H9 (cell line): ENCODE data around the gene TMUB2. TPM values are rescaled to one million over a fixed set of nuclear protein-coding genes. Genes with fewer than 3 reads are reported as not detected.

Experiments used
- DNase-seq: peaks from one replicate; pipeline ENCODE4 v3.0.0-alpha.2; 2017
- H2AFZ ChIP-seq: one replicate; pipeline ENCODE4 v1.6.1; 2013; ENCODE audit warnings: mild to moderate bottlenecking, low read length, control low read depth, moderate library complexity
- H2AK5ac ChIP-seq: 2 replicates; pipeline ENCODE4 v1.6.1; 2013; ENCODE audit warnings: low read length, control low read depth, mixed read lengths; ENCODE audit not compliant: insufficient read length
- H2BK120ac ChIP-seq: one replicate; pipeline ENCODE4 v1.6.1; 2013; ENCODE audit warnings: low read depth, mild to moderate bottlenecking, low read length, control low read depth, inconsistent platforms; ENCODE audit not compliant: poor library complexity, severe bottlenecking
- H2BK12ac ChIP-seq: 2 replicates; pipeline ENCODE4 v1.6.1; 2013; ENCODE audit warnings: low read length, control low read depth, mixed read lengths, low read depth; ENCODE audit not compliant: insufficient read length
- H2BK15ac ChIP-seq: 2 replicates; pipeline ENCODE4 v1.6.1; 2013; ENCODE audit warnings: low read depth, low read length, control low read depth
- H2BK20ac ChIP-seq: one replicate; pipeline ENCODE4 v1.6.1; 2013; ENCODE audit warnings: low read depth, mild to moderate bottlenecking, low read length, control low read depth, inconsistent platforms; ENCODE audit not compliant: poor library complexity, severe bottlenecking
- H2BK5ac ChIP-seq: 2 replicates; pipeline ENCODE4 v1.6.1; 2013; ENCODE audit warnings: low read length, control low read depth, mixed read lengths; ENCODE audit not compliant: insufficient read length
- H3K14ac ChIP-seq: 2 replicates; pipeline ENCODE4 v1.6.1; 2013; ENCODE audit warnings: low read length, control low read depth; ENCODE audit not compliant: insufficient read depth
- H3K18ac ChIP-seq: 2 replicates; pipeline ENCODE4 v1.6.1; 2013; ENCODE audit warnings: low read depth, mild to moderate bottlenecking, mixed read lengths, low read length, control low read depth; ENCODE audit not compliant: insufficient read length
- H3K23ac ChIP-seq: 2 replicates; pipeline ENCODE4 v1.6.1; 2013; ENCODE audit warnings: low read length, control low read depth, mixed read lengths, low read depth; ENCODE audit not compliant: insufficient read length
- H3K23me2 ChIP-seq: 2 replicates; pipeline ENCODE4 v1.6.1; 2013; ENCODE audit warnings: low read depth, mild to moderate bottlenecking, mixed read lengths, low read length, control low read depth; ENCODE audit not compliant: insufficient read length, poor library complexity, severe bottlenecking
- H3K27ac ChIP-seq: 2 replicates; pipeline ENCODE4 v1.5.1; 2013; ENCODE audit warnings: low read length, control low read depth, mixed read lengths, low read depth; ENCODE audit not compliant: insufficient read length
- H3K27me3 ChIP-seq: 2 replicates; pipeline ENCODE4 v1.6.1; 2013; ENCODE audit warnings: low read length, control low read depth, inconsistent platforms; ENCODE audit not compliant: insufficient read depth
- H3K4ac ChIP-seq: 2 replicates; pipeline ENCODE4 v1.6.1; 2013; ENCODE audit warnings: low read depth, mild to moderate bottlenecking, control low read depth, inconsistent platforms, low read length, moderate library complexity
- H3K4me1 ChIP-seq: 2 replicates; pipeline ENCODE4 v1.6.1; 2013; ENCODE audit warnings: low read length, control low read depth, inconsistent platforms; ENCODE audit not compliant: insufficient read depth
- H3K4me2 ChIP-seq: 2 replicates; pipeline ENCODE4 v1.6.1; 2013; ENCODE audit warnings: low read length, control low read depth, mixed read lengths; ENCODE audit not compliant: insufficient read length, insufficient read depth
- H3K56ac ChIP-seq: 2 replicates; pipeline ENCODE4 v1.6.1; 2013; ENCODE audit warnings: low read depth, mild to moderate bottlenecking, mixed read lengths, low read length, control low read depth; ENCODE audit not compliant: insufficient read length
- H3K79me1 ChIP-seq: 2 replicates; pipeline ENCODE4 v1.6.1; 2013; ENCODE audit warnings: low read depth, mild to moderate bottlenecking, moderate library complexity, low read length, control low read depth, inconsistent platforms; ENCODE audit not compliant: insufficient read depth, poor library complexity, severe bottlenecking
- H3K79me2 ChIP-seq: 2 replicates; pipeline ENCODE4 v1.6.1; 2013; ENCODE audit warnings: low read length, control low read depth, inconsistent platforms; ENCODE audit not compliant: insufficient read depth
- H3K9ac ChIP-seq: 2 replicates; pipeline ENCODE4 v1.6.1; 2013; ENCODE audit warnings: low read length, control low read depth, mixed read lengths; ENCODE audit not compliant: insufficient read length; ENCODE audit errors: extremely low read depth
- H3K9me3 ChIP-seq: one replicate; pipeline ENCODE4 v1.6.1; 2013; ENCODE audit warnings: low read depth, low read length, inconsistent platforms; ENCODE audit not compliant: control insufficient read depth
- H3T11ph ChIP-seq: one replicate; pipeline ENCODE4 v1.6.1; 2013; ENCODE audit warnings: mild to moderate bottlenecking, low read length, control low read depth, inconsistent platforms
- H4K20me1 ChIP-seq: one replicate; pipeline ENCODE4 v1.6.1; 2013; ENCODE audit not compliant: control insufficient read depth, insufficient read length, insufficient read depth
- H4K5ac ChIP-seq: 2 replicates; pipeline ENCODE4 v1.6.1; 2013; ENCODE audit warnings: low read depth, mild to moderate bottlenecking, mixed read lengths, low read length, control low read depth; ENCODE audit not compliant: insufficient read length
- H4K8ac ChIP-seq: replicated peaks from 2 replicates; pipeline ENCODE4 v1.6.1; 2013; ENCODE audit warnings: low read length, control low read depth, mixed read lengths, low read depth; ENCODE audit not compliant: insufficient read length
- H4K91ac ChIP-seq: 2 replicates; pipeline ENCODE4 v1.6.1; 2013; ENCODE audit warnings: low read depth, mild to moderate bottlenecking, moderate library complexity, mixed read lengths, low read length, control low read depth; ENCODE audit not compliant: insufficient read length
- H3K27ac Mint-ChIP-seq, 3 experiments: 2 replicates in 2 of 3; 3 replicates in 1 of 3; pipeline ENCODE4 v1.8.0; 2020 to 2021; ENCODE audit warnings: mixed read lengths in 3 of 3, mild to moderate bottlenecking in 1 of 3, moderate library complexity in 1 of 3
- H3K27me3 Mint-ChIP-seq: 2 replicates; pipeline ENCODE4 v1.8.0; 2021; ENCODE audit warnings: low read depth, mild to moderate bottlenecking, moderate library complexity, mixed read lengths
- H3K36me3 Mint-ChIP-seq, 3 experiments: 2 replicates in 2 of 3; 3 replicates in 1 of 3; pipeline ENCODE4 v1.8.0; 2020 to 2021; ENCODE audit warnings: low read depth in 3 of 3, mixed read lengths in 3 of 3; ENCODE audit not compliant: insufficient read depth in 1 of 3
- H3K4me1 Mint-ChIP-seq, 2 experiments: 2 replicates each; pipeline ENCODE4 v1.8.0; 2020; ENCODE audit warnings: mixed read lengths in 2 of 2
- H3K4me3 Mint-ChIP-seq, 2 experiments: 2 replicates in 1 of 2; 3 replicates in 1 of 2; pipeline ENCODE4 v1.8.0; 2020 to 2021; ENCODE audit warnings: mild to moderate bottlenecking in 2 of 2, mixed read lengths in 2 of 2, moderate library complexity in 1 of 2
- H3K9me3 Mint-ChIP-seq, 2 experiments: 2 replicates in 1 of 2; 3 replicates in 1 of 2; pipeline ENCODE4 v1.8.0; 2020; ENCODE audit warnings: mild to moderate bottlenecking in 2 of 2, mixed read lengths in 2 of 2, moderate library complexity in 1 of 2
- WGBS: extraction: QIAGEN DNeasy Blood & Tissue Kit; methylation state at CpG from one replicate; pipeline ENCODE4 v1.1.7; 2013; ENCODE audit warnings: missing lambda C conversion rate, low lambda C conversion rate, mixed read lengths; ENCODE audit not compliant: insufficient read length; ENCODE audit errors: extremely low coverage; 5-methylcytosine and 5-hydroxymethylcytosine counted together
- total RNA-seq: library from RNA; stranded (reverse); gene quantifications from 2 replicates; pipeline ENCODE4 v1.2.1, GENCODE V29; 2021
- TF ChIP-seq, protein P1 (sequence below): fragments of 200-600 bp; sonication (generic); conservative IDR thresholded peaks from 3 replicates; pipeline ENCODE4 v1.8.0; 2021; ENCODE audit warnings: antibody characterized with exemption, mild to moderate bottlenecking

The TMUB2 gene
- total RNA-seq, 1 experiment from 2014 or later: 22.9 TPM

DNA sequence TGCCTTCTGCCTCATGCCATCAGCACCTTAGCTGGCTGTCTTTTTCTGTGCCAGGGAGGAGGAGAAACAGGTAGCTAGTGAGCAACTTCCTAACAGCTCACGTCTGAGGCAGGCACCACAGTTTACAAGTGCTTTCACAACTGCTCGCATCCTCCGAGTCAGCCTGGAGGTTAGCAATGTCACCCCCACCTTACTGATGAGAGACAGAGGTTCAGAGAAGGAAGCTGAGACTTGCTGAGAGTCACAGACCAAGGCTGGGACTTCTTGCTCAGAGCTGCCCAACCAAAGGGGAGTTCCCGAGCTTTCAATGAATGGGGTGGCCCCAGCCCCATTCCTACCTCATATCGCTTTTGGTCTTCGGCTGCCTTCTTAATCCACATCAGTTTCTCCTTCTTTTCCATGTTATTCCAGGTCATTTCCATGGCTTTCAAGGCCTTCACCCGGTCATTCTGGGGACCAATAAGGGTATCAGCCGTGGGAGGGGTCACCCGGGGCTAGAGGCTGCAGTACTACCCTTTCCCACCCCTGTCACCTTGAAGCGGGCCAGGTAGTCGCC is 23.1 kb downstream of the TMUB2 start:
- H2AFZ ChIP-seq: no peak overlapping the region
- H2BK5ac ChIP-seq: no peak overlapping the region
- no peaks in the 10 kb centered on the region for H3K23me2 ChIP-seq
- H3T11ph ChIP-seq: no peak overlapping the region
- peaks cover 33 to 84% (median 67%) of the 10 kb centered on the region in 3 experiments for H3K36me3 Mint-ChIP-seq
- H2BK15ac ChIP-seq: no peak overlapping the region
- no peak overlapping the region for H2AK5ac ChIP-seq
- no peak overlapping the region for H4K91ac ChIP-seq
- H3K4me1 ChIP-seq: no peaks in the 10 kb centered on the region
- H3K4ac ChIP-seq: no peak overlapping the region
- H3K27ac ChIP-seq: no peak overlapping the region
- no peak overlapping the region for H4K8ac ChIP-seq
- H3K9me3 ChIP-seq: no peaks in the 10 kb centered on the region
- no peak overlapping the region for H2BK20ac ChIP-seq
- no peak overlapping the region for H4K5ac ChIP-seq
- no peaks in the 10 kb centered on the region for H3K79me2 ChIP-seq
- TF ChIP-seq, protein P1, sequence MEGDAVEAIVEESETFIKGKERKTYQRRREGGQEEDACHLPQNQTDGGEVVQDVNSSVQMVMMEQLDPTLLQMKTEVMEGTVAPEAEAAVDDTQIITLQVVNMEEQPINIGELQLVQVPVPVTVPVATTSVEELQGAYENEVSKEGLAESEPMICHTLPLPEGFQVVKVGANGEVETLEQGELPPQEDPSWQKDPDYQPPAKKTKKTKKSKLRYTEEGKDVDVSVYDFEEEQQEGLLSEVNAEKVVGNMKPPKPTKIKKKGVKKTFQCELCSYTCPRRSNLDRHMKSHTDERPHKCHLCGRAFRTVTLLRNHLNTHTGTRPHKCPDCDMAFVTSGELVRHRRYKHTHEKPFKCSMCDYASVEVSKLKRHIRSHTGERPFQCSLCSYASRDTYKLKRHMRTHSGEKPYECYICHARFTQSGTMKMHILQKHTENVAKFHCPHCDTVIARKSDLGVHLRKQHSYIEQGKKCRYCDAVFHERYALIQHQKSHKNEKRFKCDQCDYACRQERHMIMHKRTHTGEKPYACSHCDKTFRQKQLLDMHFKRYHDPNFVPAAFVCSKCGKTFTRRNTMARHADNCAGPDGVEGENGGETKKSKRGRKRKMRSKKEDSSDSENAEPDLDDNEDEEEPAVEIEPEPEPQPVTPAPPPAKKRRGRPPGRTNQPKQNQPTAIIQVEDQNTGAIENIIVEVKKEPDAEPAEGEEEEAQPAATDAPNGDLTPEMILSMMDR: no peak
- H3K4me1 Mint-ChIP-seq: peaks cover 6 to 32% of the 10 kb centered on the region in 2 experiments; a peak in 3 of 4 replicates
- no peaks in the 10 kb centered on the region for H4K20me1 ChIP-seq
- no peak overlapping the region for H2BK12ac ChIP-seq
- no peaks in the 10 kb centered on the region for H3K27me3 Mint-ChIP-seq
- H3K9me3 Mint-ChIP-seq: no peaks in the 10 kb centered on the region
- 0 out of 7 replicates have a peak overlapping the region, but pooled peaks of 2 of the 3 experiments have one; percentile 14 to 28 for H3K27ac Mint-ChIP-seq
- H3K14ac ChIP-seq: no peak overlapping the region
- no peak overlapping the region for H3K4me2 ChIP-seq
- WGBS: no CpG with 5 or more reads among the region's 11 CpGs
- H3K79me1 ChIP-seq: no peaks in the 10 kb centered on the region
- no peak overlapping the region for H3K18ac ChIP-seq
- no peak overlapping the region for H2BK120ac ChIP-seq
- no peaks in the 10 kb centered on the region for H3K27me3 ChIP-seq
- no peak overlapping the region for H3K56ac ChIP-seq
- H3K23ac ChIP-seq: no peak overlapping the region
- DNase-seq: no peak
- H3K9ac ChIP-seq: no peak overlapping the region
- peak overlapping the region in 1 of 2 experiments; percentile 39; a peak in 1 of 5 replicates for H3K4me3 Mint-ChIP-seq
